Left renal cortex interstitium (tissue), 4 donors: ENCODE results near the gene ARHGDIA. TPM values are rescaled to one million over a fixed set of nuclear protein-coding genes. Genes with fewer than 3 reads are reported as not detected.

Experiments
- DNase-seq, 4 donors: peaks; one replicate each; pipeline ENCODE4 v3.0.0-alpha.2; 2013; ENCODE audit warnings: low read depth in 4 of 4, low spot score in 2 of 4, missing footprints in 1 of 4
- polyA plus RNA-seq, 4 donors: library from polyadenylated mRNA; unstranded; fragments of 120-200 nt; gene quantifications; one replicate each; pipeline ENCODE4 v1.2.1, GENCODE V29; 2013; ENCODE audit not compliant: insufficient read length in 4 of 4

Gene ARHGDIA
- polyA plus RNA-seq, 4 donors = 156 to 249 (median 195) TPM

DNA sequence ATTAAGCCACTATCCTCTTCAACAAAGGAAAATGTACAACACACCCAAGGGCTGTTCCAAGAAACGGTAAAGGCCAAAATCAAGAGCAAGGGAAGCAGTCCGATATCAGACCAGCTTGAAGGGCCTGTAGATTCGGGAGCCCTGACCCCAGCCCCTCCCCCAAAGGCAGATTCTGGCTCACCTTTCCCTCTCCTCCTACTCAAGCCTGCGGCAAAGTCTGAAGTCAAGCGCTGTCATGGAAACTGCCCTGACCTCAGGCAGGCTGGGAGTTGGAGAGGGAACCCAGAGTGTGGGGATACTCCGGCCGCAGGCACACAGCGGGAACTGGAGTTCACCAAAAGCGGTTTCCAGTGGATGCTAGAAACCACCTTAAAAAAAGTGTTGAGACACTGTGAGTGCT lies 18.5 kb upstream of the ARHGDIA start:
- DNase-seq = no peak

DNA sequence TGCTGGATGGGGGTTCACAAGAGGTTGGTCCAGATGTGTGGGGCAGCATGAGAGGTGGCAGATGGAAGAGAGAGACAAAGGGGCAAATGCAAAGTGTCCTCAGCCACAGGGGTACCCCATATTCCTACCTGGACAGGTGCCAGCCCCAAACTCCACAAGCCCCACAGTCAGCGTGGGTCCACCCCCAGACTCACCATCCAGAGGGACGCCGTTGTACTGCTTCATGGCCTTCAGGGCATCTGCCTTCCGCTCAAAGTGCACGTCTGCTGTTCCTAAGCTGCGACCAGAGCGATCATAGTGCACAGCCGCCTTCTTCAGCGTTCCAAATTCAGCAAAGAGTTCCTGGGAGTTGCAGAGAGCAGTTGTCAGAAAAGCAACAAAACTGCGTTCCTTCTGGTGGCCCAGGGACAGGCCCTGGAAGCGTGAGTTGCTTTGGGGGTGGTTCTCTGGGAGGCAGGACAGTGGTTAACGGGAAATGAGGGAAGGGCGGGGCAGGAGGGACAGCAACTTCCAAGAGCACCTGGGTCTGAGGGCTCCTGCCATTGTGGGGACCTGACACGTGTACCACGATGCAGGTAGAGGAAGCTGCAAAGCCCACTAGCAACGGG lies 18.0 kb upstream of the ARHGDIA start:
- DNase-seq = no peak

DNA sequence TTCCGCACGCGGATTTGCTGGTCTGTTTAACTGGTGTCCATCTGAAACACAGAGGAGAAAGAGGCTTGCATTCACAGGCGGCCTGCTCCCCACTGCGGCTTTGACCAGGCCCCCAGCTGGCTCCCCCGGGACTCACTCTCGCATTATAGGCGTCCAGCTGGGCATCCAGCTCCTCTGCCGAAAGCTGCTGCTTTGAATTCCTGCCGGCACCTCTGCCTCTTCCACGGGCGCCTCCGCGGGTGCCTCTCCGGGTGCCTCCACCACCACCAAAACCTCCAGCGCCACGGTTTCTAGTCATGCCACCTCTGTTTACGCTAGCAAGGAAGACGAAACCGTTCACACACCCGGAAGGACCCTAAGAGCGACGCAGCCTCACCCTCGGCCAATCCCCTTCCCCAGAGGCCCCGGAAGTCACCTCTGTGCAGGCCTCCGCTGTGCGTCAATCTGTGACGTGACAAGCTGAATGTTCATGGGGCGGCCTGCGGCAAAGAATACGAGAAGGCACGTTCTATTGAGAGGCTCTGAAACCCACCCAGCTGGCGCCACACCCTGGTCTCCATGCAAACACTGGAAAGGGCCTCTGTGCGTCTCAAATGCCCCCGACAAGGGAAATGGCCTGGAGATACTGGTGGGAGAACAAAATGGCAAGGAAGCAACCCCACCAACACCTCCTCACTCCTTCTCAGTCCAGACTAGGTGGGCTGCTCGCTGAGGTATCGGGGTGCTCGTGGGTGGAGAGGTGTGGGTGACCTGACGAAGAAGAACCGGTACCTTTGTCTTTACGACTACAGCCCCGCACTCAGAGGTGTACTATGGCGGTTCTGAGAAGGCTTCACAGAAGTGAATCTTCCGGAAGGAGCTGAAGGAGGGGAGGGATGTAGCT lies 17.2 kb upstream of the ARHGDIA start:
- DNase-seq = no peak

DNA sequence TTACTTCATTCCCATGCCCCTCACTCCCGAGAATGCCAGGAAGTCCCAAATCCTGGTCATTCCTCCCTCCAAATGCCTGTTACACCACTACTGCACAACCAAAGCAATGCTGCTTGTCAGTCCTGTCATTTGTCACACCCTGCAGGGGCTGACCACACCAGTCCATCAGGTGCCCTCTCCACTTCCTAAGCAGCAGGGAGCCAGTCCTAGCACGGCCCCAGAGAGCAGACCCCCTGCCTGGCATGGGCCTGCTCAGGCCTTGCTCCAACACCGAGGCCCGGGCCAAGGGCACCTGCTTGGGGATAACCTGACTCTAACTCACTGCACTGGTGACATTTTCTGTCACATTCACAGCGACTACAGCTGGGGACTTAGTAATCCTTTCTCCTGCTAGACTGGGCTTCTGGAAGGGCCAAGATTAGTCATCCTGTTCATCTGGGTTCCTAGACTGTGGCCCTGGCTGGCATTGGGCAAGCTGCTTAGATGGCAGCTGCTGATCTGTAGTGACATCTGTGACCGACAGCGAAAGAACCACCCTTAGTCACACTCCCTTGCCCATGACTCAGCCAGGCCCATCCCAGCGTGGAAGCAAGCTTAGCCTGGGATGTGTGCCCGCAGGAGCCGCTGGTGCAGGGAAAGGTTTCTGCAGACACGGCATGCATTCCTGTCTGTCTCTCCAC lies 14.9 kb upstream of the ARHGDIA start:
- DNase-seq = no peak

DNA sequence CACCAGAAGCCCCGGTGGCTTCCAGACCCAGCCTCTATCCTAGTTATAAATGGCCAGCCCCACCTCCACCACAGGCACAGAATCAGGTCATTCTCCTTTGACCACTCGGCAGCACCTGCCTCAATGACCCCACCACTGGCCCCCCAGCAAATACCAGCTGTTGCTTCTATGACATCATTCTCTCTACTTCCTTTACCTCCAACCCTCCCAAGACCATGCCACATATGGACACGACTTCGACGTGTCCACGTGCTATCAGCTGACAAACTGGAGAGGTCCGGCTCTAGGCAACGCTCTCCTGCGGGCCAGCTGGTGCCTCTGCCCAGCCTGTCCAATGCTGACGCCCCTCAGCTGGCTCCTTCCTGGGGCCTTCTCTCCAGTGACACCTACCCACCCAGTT lies 14.3 kb upstream of the ARHGDIA start:
- DNase-seq = no peak

DNA sequence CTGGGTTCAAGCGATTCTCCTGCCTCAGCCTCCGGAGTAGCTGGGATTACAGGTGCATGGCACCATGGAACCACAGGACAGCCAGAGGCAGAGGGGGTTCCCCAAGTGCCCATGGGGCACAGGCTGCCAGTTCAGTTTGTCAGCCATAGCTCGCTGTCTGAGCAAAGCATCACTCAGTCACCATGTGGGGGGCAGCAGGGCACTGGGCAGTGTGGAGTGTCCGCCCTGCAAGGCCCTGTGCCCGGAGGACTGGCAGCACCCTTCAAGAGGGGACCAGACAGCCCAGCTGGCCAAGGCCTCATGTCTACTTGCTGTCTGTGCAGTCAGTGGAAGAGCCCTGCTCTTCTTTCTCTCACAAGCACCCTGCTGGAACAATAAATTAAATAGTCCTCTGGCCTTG lies 13.8 kb upstream of the ARHGDIA start:
- DNase-seq = no peak

DNA sequence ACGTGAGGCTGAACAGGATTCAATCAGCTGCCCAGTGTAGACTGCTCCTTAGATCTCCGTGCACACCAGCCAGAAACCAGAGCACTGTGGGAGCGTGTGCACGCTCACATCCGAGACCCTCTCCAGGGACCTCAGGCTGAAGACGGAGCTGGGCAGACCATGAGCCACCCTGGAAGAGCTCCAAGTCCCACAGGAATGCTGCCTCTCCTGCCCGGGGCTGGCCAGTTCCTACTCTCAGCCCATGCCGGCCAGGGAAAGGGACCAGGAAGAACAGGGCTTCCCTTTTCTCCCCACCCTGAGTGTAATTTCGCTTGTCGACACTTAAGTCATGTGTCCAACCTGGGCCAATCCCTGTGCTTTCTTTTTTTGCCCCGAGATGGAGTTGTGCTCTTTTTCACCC lies 13.4 kb upstream of the ARHGDIA start:
- no peak for DNase-seq

DNA sequence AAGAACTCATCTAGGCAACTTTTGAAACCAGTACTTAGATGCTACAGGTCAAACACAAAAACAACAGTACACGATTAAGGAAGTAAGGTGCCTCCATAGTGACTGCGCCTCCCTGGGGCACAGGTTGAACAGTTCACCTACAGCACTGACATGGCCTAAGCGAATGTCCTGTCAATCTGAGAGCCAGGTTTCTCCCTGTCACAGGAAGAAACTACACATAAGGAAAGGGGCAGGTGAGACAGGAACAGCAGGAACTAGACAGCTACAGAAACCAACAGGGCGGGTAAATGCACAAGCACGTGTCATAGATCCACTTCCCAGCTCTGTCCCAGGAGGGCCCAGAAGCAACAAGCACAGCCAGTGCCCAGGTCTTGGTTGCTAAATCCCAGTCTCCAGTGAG lies 8.0 kb upstream of the ARHGDIA start:
- no peak for DNase-seq

DNA sequence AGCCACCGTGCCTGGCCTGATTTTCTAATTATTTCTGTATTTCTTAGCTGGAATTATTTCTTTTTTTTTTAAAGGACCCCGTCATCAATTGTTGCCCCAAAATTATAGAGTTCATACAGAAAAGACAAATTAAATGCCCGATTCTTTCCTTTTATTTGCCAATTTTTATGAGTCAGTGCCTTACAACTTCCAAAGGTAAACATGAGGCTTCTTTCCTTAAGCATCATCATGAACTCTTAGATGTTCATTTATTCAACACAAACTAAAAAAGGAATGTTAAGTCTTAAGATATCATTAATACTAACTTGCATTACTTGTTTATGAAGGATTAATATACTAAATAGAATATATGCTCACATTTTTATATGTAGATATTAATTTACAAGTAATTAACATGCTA lies 7.2 kb upstream of the ARHGDIA start:
- DNase-seq = no peak

DNA sequence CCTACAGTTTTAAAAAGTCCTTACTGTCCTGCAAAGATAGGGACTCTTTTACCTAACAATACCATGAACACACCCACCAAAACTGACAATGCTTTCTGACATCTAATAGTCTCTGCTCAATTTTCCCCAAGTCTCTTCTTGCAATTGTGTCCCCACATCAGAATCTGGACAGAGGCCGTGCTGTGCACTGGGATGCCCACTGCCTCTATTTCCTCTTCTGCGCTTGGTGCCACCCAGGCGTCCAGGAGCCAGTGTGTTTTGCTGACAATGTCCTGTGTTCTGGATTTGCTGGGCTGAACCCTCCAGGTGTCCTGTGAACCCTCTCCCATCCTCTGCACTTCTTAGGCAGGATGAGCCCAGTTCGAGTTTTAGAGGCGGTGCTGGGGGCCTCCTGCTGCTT lies 6.4 kb upstream of the ARHGDIA start:
- DNase-seq = no peak

DNA sequence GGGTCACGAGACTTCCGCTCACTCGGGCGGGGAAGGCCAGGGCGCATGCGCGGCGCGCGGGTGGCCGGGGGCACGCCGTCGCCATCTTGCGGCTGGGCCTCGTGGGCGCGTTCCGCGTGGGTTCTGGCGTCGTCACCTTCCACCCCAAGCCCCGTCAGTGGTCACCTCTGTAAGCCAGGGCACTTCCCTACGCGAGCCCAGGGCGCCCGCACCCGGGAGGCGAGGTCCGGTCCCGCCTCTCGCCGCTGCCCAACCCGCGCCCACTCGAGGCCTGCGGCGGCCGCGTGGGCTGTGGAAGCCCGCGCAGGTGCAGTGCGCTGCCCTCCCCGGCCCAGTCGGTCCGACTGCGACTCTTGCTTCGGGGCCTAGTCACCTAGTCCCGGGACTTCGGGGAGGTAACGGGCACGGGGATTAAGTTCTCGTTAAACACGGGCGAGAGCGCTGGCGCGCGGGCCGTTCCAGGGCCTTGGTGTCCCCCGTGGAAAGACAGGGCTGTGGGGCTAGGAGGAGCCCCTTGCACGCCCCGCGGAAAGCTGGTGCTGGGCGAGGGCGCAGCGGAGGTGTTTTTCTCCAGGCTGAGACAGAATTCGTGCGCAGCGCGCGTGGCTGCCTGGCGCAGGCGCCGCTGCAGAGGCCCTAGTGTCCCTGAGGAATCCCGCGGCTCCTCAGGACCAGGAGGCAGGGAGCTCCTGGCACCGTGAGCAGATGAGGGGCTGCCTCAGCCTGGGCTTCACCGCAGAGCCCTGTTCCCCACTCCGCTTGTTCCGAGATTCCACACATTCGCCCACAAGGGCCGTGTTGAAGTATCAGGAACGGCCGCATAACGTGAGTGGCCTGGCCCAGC lies 472 bp upstream of the ARHGDIA start:
- DNase-seq = peak in 3 of 4 donors; percentile 68 to 79 (median 77)

DNA sequence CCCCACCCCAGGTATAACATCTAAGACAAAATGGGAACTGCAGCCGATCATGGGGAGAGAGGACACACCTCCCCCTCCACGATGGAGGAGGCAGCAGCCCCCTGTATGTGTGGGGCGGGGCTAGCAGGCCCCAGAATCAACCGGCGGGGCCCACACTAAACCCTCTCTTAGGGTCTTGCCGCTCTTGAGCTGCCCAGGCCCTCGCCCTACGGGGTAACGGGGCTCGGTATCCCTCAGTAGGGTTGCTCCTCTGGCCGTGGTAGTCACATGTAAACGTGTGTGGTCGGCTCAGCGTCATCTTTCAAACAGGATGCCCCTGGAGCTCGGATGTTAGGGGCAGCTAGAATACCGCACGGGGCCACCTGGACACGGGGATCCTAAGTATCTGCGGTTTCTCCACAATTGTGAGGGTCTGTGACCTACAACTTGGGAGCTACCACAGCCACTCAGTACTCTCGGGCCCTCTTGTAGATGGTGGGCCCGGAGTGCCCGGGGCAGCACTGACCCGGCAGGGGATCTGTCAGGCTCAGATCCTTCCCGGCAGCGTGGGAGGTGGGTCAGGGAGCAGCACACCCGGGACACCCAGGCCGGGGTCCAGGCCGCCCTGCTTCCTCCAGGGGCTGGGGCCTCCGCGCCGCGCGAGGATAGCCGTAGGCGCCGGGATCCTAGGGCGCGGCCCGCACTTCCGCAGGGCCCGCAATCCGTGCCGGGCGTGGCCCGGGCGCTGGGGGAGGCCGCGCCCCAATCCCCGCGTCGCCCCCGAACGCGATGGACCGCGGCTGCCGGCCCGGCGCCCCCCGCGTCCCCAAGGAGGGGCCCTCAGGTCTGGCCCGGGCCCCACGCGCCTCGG lies 781 bp downstream of the ARHGDIA start:
- no peak for DNase-seq

DNA sequence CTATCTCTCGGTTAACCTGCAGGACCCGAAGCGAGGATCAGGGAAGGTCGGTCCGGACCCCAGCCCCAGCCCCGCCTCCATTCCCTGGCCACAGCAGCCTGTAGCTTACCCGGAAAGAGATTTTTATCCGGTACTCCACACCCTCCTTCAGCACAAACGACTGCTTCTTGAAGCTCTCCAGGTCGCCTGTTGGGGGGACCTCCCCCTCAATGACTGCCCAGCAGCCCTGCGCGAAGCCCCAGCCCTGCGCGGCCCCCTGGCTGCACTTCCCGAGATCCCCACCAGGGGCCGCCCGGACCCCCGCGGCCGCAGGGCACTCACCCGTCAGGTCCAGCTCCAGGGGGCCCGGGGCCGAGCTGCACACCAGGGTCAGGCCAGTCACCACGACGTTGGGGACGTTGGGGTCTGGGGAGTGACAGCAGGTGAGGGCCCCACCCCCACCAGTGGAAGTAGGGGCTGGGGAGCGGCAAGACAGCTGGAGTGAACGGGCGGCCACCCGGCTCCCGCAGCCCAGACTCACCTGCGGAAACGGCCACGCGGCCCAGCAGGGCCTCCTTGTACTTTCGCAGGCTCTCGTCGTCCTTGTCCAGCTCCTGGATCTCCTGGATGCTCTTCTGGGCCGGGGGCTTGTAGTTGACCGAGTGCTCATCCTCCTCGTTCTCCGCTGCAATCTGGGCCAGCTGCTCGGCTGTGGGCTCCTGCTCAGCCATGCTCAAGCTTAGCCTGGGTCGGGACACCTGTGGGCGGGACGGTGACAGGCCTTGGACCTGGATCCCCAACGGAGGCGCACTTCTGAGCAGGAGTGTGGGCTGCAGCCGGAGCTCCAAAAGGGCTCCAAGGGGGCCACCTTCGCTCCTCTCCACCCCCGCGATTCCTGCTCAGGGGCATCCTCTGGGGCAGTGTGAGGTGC lies 1.7 kb downstream of the ARHGDIA start:
- no peak for DNase-seq

DNA sequence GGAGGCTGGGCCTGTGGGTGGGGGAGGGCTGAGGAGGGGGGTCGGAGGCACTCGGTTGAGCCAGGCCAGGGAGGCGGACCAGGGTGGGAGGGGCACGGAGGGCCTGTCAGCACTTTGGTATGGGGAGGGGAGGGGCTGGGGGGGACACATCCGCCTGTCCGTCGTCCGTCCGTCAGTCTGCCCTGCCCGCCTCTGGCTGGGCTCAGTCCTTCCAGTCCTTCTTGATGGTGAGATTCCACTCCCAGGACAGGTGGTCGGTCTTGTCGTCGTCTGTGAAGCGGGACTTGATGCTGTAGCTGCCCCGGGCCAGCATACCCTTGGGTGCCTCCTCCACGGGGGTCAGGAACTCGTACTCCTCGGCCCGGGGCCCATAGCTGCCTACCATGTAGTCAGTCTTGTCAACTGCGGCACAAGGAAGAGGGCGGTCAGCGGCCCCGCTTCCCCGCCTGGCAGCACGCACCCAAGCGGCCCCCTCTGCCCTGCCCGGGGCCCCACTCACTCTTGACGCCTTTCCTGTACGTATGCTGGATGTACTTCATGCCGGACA lies 2.4 kb downstream of the ARHGDIA start:
- no peak for DNase-seq

DNA sequence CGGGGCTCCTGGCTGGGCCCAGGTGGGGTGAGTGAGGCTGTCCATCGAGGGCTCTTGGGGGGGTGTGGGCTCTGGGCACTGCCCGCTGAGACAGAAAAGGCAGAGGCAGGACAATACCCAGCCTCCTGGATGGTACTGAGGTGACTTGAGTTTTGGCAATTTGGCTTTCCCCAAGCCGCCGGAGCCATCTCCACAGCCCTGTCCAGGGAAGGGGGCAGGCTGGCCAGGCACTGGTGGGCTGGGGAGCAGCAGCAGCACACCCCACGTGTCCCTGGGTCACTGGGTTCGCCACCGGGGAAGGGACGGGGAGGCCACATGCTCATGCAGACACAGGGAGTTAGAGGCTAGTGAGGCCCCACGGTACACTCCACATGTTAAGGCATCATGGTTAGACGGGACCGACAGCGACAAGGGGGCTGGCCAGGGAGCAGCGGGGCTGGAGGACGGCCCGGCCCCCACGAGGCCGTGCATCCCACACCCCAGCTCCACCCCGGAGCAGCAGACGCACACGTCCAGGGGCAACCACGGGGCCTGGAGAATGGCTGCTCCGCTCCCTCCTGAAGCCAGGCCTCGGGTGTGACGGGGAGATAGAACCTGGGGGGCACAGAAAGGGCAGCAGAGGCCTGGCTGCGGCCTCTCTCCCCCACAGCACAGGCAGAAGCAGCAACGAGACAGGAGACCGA lies 3.0 kb downstream of the ARHGDIA start:
- no peak for DNase-seq

DNA sequence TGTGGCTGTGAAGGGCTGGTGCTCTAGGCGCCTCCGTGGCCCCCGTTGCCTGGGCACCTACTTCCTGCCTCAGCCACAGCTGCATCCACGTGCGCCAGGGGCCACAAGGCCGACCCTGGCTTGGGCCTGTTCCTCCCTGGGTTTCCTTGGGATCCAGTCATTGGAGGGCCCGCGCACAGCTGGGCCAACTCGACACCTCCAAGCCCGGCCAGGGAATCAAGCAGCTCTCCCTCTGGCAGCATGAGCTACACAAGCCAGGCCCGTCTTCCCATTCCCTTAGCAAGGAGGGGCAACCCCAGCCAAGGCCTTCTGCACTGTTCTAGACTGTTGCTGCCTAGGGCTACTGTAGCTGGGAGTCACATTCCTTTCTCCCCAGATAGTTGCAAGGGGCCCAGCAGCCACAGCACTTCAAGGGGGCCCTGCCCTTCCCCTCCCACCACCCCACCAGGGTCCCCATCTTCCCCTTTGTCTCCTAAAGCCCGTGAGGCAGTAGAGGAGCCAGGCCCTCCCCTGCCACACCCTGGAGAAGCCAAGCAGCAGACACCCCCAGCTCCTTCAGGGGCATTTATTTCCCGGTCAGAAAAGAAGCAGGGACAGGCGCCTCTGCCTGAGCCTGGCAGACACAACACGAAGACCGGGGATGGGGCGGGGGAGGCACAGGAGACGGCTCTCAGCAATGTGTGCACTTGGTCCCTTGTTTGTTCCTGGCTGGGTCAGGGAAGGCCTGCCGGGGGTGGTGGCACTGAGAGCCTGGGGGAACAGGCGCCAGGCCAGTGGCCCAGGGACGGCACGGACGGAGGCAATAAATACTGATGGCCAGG lies 3.8 kb downstream of the ARHGDIA start:
- no peak for DNase-seq
